Pons (tissue), 1 donor: ENCODE measurements around the gene P2RY8.
"Not testable (repeated sequence)": the region's sequence is repeated elsewhere in the genome, so short reads cannot be mapped to it uniquely, and the experiment has no call there.

Experiments
- DNase-seq: peaks from one replicate; pipeline ENCODE4 v3.0.0-alpha.2; 2016; ENCODE audit warnings: low spot score

The P2RY8 gene

GRCh38 chrX:1444561-1445500 is 92.2 kb downstream of the P2RY8 start:
- DNase-seq, result no peak

GRCh38 chrX:1443496-1444075 is 93.4 kb downstream of the P2RY8 start:
- DNase-seq, result no peak

GRCh38 chrX:1442724-1443367 is 94.1 kb downstream of the P2RY8 start:
- DNase-seq, result no peak

GRCh38 chrX:1442016-1442665 is 94.8 kb downstream of the P2RY8 start:
- no peak for DNase-seq

GRCh38 chrX:1440506-1440905 is 96.5 kb downstream of the P2RY8 start:
- DNase-seq, result no peak

- DNase-seq, result no peak
These were observed 101.6 kb downstream of the P2RY8 start for GRCh38 chrX:1435241-1435895.

GRCh38 chrX:1434871-1435240 is 102.1 kb downstream of the P2RY8 start:
- DNase-seq, result no peak

GRCh38 chrX:1433646-1434357 is 103.2 kb downstream of the P2RY8 start:
- no peak for DNase-seq

GRCh38 chrX:1430451-1430850 is 106.5 kb downstream of the P2RY8 start:
- DNase-seq, result no peak

GRCh38 chrX:1427756-1428155 is 109.2 kb downstream of the P2RY8 start:
- no peak for DNase-seq

GRCh38 chrX:1426321-1426720 is 110.7 kb downstream of the P2RY8 start:
- not testable (repeated sequence) for DNase-seq

GRCh38 chrX:1425381-1425780 is 111.6 kb downstream of the P2RY8 start:
- DNase-seq, result no peak

- DNase-seq, result no peak
These were observed 112.7 kb downstream of the P2RY8 start for GRCh38 chrX:1424147-1424851.

- no peak for DNase-seq
These were observed 113.8 kb downstream of the P2RY8 start for GRCh38 chrX:1423215-1423614.

- DNase-seq, result no peak
These were observed 114.9 kb downstream of the P2RY8 start for GRCh38 chrX:1422135-1422465.

- DNase-seq, result no peak
These were observed 115.4 kb downstream of the P2RY8 start for GRCh38 chrX:1421433-1422134.

GRCh38 chrX:1420371-1420770 is 116.6 kb downstream of the P2RY8 start:
- DNase-seq, result peak; percentile 30

GRCh38 chrX:1419545-1420355 is 117.2 kb downstream of the P2RY8 start:
- DNase-seq, result no peak

GRCh38 chrX:1418901-1419544 is 118.0 kb downstream of the P2RY8 start:
- DNase-seq, result no peak
